Spleen (tissue), 7 donors: Measurements from ENCODE around the gene ZNF22.

ENCODE experiments used
- CTCF ChIP-seq, 11 experiments: fragments of 200-600 bp in 7 of 11; fragments of 450-650 bp in 4 of 11; sonication (generic) in 4 of 11; IDR thresholded peaks in 8 of 11; conservative IDR thresholded peaks in 3 of 11; 1 replicate in 7 of 11; 2 replicates in 4 of 11; pipeline versions ENCODE4 v1.4.0 to v1.8.0; 2016 to 2021; ENCODE audit warnings: antibody characterized with exemption in 11 of 11, inconsistent platforms in 4 of 11, mild to moderate bottlenecking in 1 of 11
- POLR2A ChIP-seq, 3 donors: fragments of 450-650 bp; IDR thresholded peaks; one replicate each; pipeline ENCODE4 v1.5.1; 2017; ENCODE audit warnings: antibody characterized with exemption in 3 of 3, mild to moderate bottlenecking in 1 of 3
- POLR2AphosphoS5 ChIP-seq, 3 donors: sonication (generic); formaldehyde crosslinking; IDR thresholded peaks; one replicate each; pipeline ENCODE4 v1.5.1; 2017; ENCODE audit warnings: antibody characterized with exemption in 3 of 3
- donor health status: DM: no; HTN: no; CAD: no; lungs with moderate emphysema.
- donor health status: DM: no; HTN: no; CAD: no.
- donor health status: DM: no; HTN: no; CAD: no.

- TF ChIP-seq POLR2A (IDR thresholded peaks at IDR 0.05), result no peak
- TF ChIP-seq CTCF (IDR thresholded peaks at IDR 0.05 in 8 of 11, conservative IDR thresholded peaks at IDR 0.05 in 3 of 11), result no peak
- TF ChIP-seq POLR2AphosphoS5 (IDR thresholded peaks at IDR 0.05), result no peak
Observed at GRCh38 chr10:45052700-45053099, 52.0 kb downstream of the ZNF22 start.
